Neural cell (in vitro differentiated cells): Measurements from ENCODE around the gene RGS1. TPM values are rescaled to one million over a fixed set of nuclear protein-coding genes. Genes with fewer than 3 reads are reported as not detected.

ENCODE experiments used
- H2AFZ ChIP-seq: fragments of 200-600, 300-800 bp; sonication (generic), shearing (Covaris generic); 2 replicates; pipeline ENCODE4 v1.6.0; 2014; ENCODE audit warnings: low read depth, mild to moderate bottlenecking, antibody characterized with exemption, low read length, moderate library complexity
- H3F3A ChIP-seq: fragments of 200-600 bp; shearing (Covaris generic); 2 replicates; pipeline ENCODE4 v1.6.1; 2016; ENCODE audit warnings: mild to moderate bottlenecking, moderate library complexity, mixed read lengths, antibody characterized with exemption, low read length; ENCODE audit not compliant: insufficient read depth, poor library complexity, severe bottlenecking
- H3K27ac ChIP-seq: fragments of 200-600, 300-800 bp; sonication (generic), shearing (Covaris generic); 2 replicates; pipeline ENCODE4 v1.5.1; 2014; ENCODE audit warnings: mild to moderate bottlenecking, low read length, moderate library complexity
- H3K27me3 ChIP-seq: fragments of 300-800, 200-600 bp; sonication (generic), shearing (Covaris generic); 2 replicates; pipeline ENCODE4 v1.6.0; 2014; ENCODE audit warnings: mild to moderate bottlenecking, low read depth, low read length, moderate library complexity; ENCODE audit not compliant: insufficient read depth
- H3K36me3 ChIP-seq: fragments of 300-800, 200-600 bp; sonication (generic), shearing (Covaris generic); 2 replicates; pipeline ENCODE4 v1.5.1; 2014; ENCODE audit warnings: mild to moderate bottlenecking, antibody characterized with exemption, low read length, moderate library complexity; ENCODE audit not compliant: insufficient read depth
- H3K4me2 ChIP-seq: fragments of 300-800, 200-600 bp; sonication (generic), shearing (Covaris generic); 2 replicates; pipeline ENCODE4 v1.6.0; 2014; ENCODE audit warnings: mild to moderate bottlenecking, low read length
- H3K4me3 ChIP-seq: fragments of 300-800, 200-600 bp; sonication (generic), shearing (Covaris generic); 2 replicates; pipeline ENCODE4 v1.5.1; 2014; ENCODE audit warnings: mild to moderate bottlenecking, low read length, moderate library complexity
- H3K79me2 ChIP-seq: fragments of 200-600 bp; shearing (Covaris generic); replicated peaks from 2 replicates; pipeline ENCODE4 v1.6.0; 2014; ENCODE audit warnings: mild to moderate bottlenecking, low read length, moderate library complexity; ENCODE audit not compliant: insufficient read depth
- H3K9ac ChIP-seq: fragments of 300-800, 200-600 bp; sonication (generic), shearing (Covaris generic); 2 replicates; pipeline ENCODE4 v1.6.1; 2016; ENCODE audit warnings: mild to moderate bottlenecking, low read length, mixed read lengths
- H3K9me2 ChIP-seq: fragments of 200-600 bp; shearing (Covaris generic); 2 replicates; pipeline ENCODE4 v1.6.1; 2016; ENCODE audit warnings: mild to moderate bottlenecking, low read length, mixed read lengths; ENCODE audit not compliant: insufficient read depth
- H3K9me3 ChIP-seq: fragments of 200-600, 300-800 bp; sonication (generic), shearing (Covaris generic); 2 replicates; pipeline ENCODE4 v1.6.1; 2016; ENCODE audit warnings: mild to moderate bottlenecking, mixed run types, low read length, moderate library complexity, mixed read lengths
- H4K20me1 ChIP-seq: fragments of 200-600 bp; shearing (Covaris generic); 2 replicates; pipeline ENCODE4 v1.6.1; 2016; ENCODE audit warnings: mild to moderate bottlenecking, mixed run types; ENCODE audit not compliant: insufficient read depth
- CTCF ChIP-seq: fragments of 450-650 bp; IDR thresholded peaks from 2 replicates; pipeline ENCODE4 v1.5.1; 2014; ENCODE audit warnings: antibody characterized with exemption, mild to moderate bottlenecking, moderate library complexity; ENCODE audit not compliant: poor library complexity, severe bottlenecking
- EP300 ChIP-seq: fragments of 450-650 bp; conservative IDR thresholded peaks from 2 replicates; pipeline ENCODE4 v1.6.1; 2014; ENCODE audit warnings: antibody characterized with exemption, mild to moderate bottlenecking, moderate library complexity; ENCODE audit not compliant: poor library complexity, severe bottlenecking
- EZH2 ChIP-seq: fragments of 200-600, 300-800 bp; shearing (Covaris generic), sonication (generic); IDR thresholded peaks from 2 replicates; pipeline ENCODE4 v1.6.1; 2014; ENCODE audit warnings: antibody characterized with exemption, low read length, borderline replicate concordance, mild to moderate bottlenecking; ENCODE audit not compliant: insufficient read depth, poor library complexity, severe bottlenecking
- MXI1 ChIP-seq: fragments of 450-650 bp; conservative IDR thresholded peaks from 2 replicates; pipeline ENCODE4 v1.6.1; 2014; ENCODE audit warnings: antibody characterized with exemption, mild to moderate bottlenecking; ENCODE audit not compliant: poor library complexity, severe bottlenecking
- POLR2AphosphoS5 ChIP-seq: IDR thresholded peaks from 2 replicates; pipeline ENCODE4 v1.6.1; 2012
- RAD21 ChIP-seq: fragments of 450-650 bp; conservative IDR thresholded peaks from 2 replicates; pipeline ENCODE4 v1.6.1; 2014; ENCODE audit warnings: antibody characterized with exemption, mild to moderate bottlenecking, moderate library complexity
- REST ChIP-seq: IDR thresholded peaks from 2 replicates; pipeline ENCODE4 v1.6.1; 2012; ENCODE audit warnings: borderline replicate concordance
- SMC3 ChIP-seq: fragments of 450-650 bp; conservative IDR thresholded peaks from 2 replicates; pipeline ENCODE4 v1.6.1; 2014; ENCODE audit warnings: antibody characterized with exemption, mild to moderate bottlenecking, moderate library complexity; ENCODE audit not compliant: poor library complexity
- TAF1 ChIP-seq: IDR thresholded peaks from 2 replicates; pipeline ENCODE4 v1.6.1; 2012; ENCODE audit warnings: low read depth
- polyA plus RNA-seq: library from polyadenylated mRNA; depleted of rRNA; stranded (reverse); fragments of >200 nt; gene quantifications from 2 replicates; pipeline ENCODE4 v1.2.3, GENCODE V29; 2014

Gene RGS1
- polyA plus RNA-seq, 1 donor from 2014 or later: not detected

GRCh38 chr1:192588546-192588945, 13.0 kb downstream of the RGS1 start:
- Histone ChIP-seq H3F3A (no peaks in the 10 kb centered on the region), H3K79me2 (no peaks in the 10 kb centered on the region), H3K36me3 (no peaks in the 10 kb centered on the region), H2AFZ (no peak overlapping the region), H3K4me3 (no peak overlapping the region), H3K4me2 (no peak overlapping the region), H4K20me1 (no peaks in the 10 kb centered on the region), H3K9me2 (no peaks in the 10 kb centered on the region), H3K9me3 (no peaks in the 10 kb centered on the region), H3K27ac (no peak overlapping the region), H3K9ac (no peak overlapping the region), H3K27me3 (no peaks in the 10 kb centered on the region)
- TF ChIP-seq SMC3 (no peak), TAF1 (no peak), EZH2 (no peak), REST (no peak), RAD21 (no peak), CTCF (no peak), MXI1 (no peak), POLR2AphosphoS5 (no peak), EP300 (no peak)

GRCh38 chr1:192589813-192590212, 14.2 kb downstream of the RGS1 start:
- Histone ChIP-seq H2AFZ (no peak overlapping the region), H4K20me1 (no peaks in the 10 kb centered on the region), H3K27ac (no peak overlapping the region), H3K9me2 (no peaks in the 10 kb centered on the region), H3K9me3 (no peaks in the 10 kb centered on the region), H3F3A (no peaks in the 10 kb centered on the region), H3K4me2 (no peak overlapping the region), H3K79me2 (no peaks in the 10 kb centered on the region), H3K9ac (no peak overlapping the region), H3K36me3 (no peaks in the 10 kb centered on the region), H3K27me3 (no peaks in the 10 kb centered on the region), H3K4me3 (no peak overlapping the region)
- TF ChIP-seq MXI1: no peak
- TF ChIP-seq RAD21: no peak
- TF ChIP-seq EP300: no peak
- TF ChIP-seq TAF1: no peak
- no peak for TF ChIP-seq CTCF
- no peak for TF ChIP-seq REST
- no peak for TF ChIP-seq SMC3
- TF ChIP-seq POLR2AphosphoS5: no peak
- no peak for TF ChIP-seq EZH2
